NB4 (cell line): Measurements from ENCODE around the gene ELP1.
"Not testable (repeated sequence)": the region's sequence is repeated elsewhere in the genome, so short reads cannot be mapped to it uniquely, and the experiment has no call there.

ENCODE experiments used
- DNase-seq: peaks from one replicate; pipeline ENCODE4 v3.0.0; 2010; ENCODE audit warnings: low read depth
- H3K4me3 ChIP-seq: one replicate; pipeline ENCODE4 v1.5.1; 2011; ENCODE audit warnings: mild to moderate bottlenecking, low read depth, low read length, moderate library complexity
- MYC ChIP-seq: IDR thresholded peaks from 2 replicates; pipeline ENCODE4 v1.6.1; 2011; ENCODE audit warnings: low read depth, low read length
- POLR2A ChIP-seq: IDR thresholded peaks from 2 replicates; pipeline ENCODE4 v1.6.1; 2011; ENCODE audit warnings: mild to moderate bottlenecking; ENCODE audit not compliant: insufficient read length; ENCODE audit errors: extremely low read depth
- TF ChIP-seq, protein P1 (sequence below): IDR thresholded peaks from 2 replicates; pipeline ENCODE4 v1.6.1; 2011; ENCODE audit warnings: low read depth, low read length
- TF ChIP-seq, protein P2 (sequence below): IDR thresholded peaks from one replicate; pipeline ENCODE4 v1.5.1; 2012; ENCODE audit warnings: low read depth, low read length

The ELP1 gene

DNA sequence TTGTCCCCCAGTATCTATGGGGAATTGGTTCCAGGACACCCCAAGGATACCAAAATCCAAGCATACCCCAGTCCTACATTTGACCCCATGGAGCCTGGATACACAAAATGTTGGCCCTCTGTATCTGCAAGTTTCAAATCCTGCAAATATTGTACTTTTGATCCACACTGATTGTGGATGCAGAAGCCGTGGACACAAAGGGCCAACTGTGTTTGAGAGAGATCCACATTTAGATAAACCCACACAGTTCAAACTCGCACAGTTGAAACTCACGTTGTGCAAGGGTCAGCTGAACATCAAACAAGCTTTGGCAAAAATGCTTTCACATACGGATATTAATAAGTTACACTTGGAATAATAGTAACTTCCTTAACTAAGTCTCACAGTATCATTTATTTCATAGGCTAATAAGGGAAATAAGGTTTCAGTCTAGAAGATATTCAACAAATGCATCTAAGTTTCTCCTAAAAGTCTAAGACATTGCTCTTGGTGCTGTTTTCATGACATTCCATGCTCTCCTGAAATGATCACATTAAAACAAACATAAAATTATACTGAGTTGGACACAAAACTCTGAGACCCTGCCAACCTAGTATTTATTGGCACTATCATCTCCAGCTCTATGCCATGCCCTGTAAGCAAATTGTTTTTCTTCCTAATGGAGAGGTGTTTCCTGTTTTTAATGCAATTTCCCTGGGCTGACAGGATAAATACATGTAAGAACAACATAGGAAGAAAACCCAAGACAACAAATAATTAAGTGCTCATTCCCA lies 39.5 kb downstream of the ELP1 start:
- no peak overlapping the region for H3K4me3 ChIP-seq
- no peak for DNase-seq
- no peak for TF ChIP-seq MYC
- TF ChIP-seq, protein P1, sequence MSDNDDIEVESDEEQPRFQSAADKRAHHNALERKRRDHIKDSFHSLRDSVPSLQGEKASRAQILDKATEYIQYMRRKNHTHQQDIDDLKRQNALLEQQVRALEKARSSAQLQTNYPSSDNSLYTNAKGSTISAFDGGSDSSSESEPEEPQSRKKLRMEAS: no peak
- TF ChIP-seq, protein P2, sequence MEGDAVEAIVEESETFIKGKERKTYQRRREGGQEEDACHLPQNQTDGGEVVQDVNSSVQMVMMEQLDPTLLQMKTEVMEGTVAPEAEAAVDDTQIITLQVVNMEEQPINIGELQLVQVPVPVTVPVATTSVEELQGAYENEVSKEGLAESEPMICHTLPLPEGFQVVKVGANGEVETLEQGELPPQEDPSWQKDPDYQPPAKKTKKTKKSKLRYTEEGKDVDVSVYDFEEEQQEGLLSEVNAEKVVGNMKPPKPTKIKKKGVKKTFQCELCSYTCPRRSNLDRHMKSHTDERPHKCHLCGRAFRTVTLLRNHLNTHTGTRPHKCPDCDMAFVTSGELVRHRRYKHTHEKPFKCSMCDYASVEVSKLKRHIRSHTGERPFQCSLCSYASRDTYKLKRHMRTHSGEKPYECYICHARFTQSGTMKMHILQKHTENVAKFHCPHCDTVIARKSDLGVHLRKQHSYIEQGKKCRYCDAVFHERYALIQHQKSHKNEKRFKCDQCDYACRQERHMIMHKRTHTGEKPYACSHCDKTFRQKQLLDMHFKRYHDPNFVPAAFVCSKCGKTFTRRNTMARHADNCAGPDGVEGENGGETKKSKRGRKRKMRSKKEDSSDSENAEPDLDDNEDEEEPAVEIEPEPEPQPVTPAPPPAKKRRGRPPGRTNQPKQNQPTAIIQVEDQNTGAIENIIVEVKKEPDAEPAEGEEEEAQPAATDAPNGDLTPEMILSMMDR: no peak

DNA sequence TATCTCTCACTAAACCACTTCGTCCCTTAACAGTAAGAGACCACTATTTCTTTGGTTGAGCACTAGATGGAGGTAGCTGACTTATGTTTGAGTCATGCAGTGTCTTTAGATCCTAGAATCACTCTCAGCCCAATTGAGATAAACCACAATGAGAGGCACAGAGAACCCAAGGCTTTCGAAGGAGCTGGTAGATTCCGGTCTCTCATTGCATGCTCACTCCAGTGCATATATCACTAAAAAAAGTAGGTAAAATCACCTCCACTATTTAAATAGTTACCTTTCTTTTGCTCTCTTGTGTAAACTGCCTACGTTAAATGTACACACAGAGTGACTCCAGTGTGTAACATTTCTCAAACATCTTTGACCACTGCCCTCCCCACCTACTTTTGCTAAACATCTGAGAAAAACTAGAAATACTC lies 44.3 kb downstream of the ELP1 start:
- TF ChIP-seq, protein P1: no peak
- TF ChIP-seq POLR2A (no peak), MYC (no peak)
- TF ChIP-seq, protein P2: no peak
- H3K4me3 ChIP-seq: no peak overlapping the region
- peak; percentile 31 for DNase-seq

DNA sequence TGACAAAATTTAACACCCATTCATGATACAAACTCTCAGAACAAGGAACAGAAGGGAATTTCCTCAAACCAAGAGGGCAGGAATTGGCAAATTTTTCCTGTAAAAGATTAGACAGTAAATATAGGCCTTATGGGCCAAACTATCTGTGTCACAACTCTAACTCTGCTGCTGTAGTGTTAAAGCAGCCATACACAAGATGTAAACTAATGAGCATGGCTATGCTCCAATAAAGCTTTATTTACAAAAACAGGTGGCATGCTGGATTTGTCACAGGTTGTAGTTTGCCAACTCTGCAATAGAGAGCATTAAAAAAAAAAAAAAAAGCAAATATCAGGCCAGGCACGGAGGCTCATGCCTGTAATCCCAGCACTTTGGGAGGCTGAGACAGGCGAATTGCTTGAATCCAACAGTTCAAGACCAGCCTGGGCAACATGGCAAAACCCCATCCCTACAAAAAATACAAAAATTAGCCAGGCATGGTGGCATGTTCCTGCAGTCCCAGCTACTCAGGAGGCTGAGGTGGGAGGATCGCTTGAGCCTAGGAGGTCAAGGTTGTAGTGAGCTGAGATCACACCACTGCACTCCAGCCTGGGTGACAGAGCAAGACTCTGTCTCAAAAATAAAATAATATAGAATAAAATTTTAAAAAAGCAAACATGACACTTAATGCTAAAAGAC lies 47.2 kb downstream of the ELP1 start:
- not testable (repeated sequence) for H3K4me3 ChIP-seq, DNase-seq

DNA sequence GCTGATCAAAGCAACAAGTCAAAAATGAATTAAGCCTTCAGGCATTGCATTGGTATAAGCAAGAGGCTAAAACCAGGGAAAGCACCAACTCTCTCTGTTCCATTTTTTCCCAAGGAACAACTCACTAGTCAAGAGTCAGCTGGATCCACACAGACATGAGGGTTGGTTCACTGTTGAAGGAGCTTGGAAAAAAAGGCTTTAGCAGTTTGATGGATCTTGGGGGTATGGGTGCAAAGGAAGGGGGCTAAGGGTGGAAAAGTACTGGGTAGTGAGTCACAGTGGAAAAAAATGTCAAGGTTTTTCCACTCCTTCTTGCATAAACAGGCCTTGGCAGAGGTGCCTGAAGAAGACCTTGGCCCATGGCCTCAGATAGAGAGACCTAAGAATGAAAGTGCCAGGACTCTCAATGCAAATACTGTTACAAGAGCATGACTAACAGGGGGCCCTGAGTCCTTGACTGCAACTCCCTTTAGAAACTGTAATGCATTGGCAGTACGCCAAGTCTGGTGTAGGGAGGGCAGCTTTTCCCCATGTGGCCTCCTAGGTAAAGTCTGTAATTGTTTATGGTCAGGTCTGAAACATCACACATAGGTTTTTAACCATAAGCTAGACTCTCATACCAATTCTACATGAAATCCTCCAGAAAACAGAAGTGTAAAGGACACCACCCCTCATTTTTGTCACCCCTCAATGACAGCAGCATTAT lies 48.1 kb downstream of the ELP1 start:
- H3K4me3 ChIP-seq: no peak overlapping the region
- TF ChIP-seq, protein P1: no peak
- TF ChIP-seq MYC: no peak
- no peak for TF ChIP-seq POLR2A
- TF ChIP-seq, protein P2: no peak
- peak; percentile 85 for DNase-seq

DNA sequence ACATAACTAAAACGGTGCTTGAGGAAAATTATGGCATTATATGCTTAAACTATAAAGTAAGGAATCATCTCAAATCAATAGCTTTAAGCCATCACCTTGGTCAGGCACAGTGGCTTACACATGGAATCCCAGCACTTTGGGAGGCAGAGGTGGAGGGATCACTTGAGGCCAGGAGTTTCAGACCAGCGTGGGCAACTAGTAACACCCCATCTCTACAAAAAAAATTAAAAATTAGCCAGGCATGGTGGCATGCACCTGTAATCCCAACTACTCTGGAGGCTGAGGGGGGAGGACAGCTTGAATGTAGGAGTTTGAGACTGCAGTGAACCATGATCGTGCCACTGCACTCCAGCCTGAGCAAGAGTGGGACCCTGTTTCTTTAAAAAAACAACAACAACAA lies 49.2 kb downstream of the ELP1 start:
- no peak overlapping the region for H3K4me3 ChIP-seq
- TF ChIP-seq, protein P1: no peak
- TF ChIP-seq MYC (no peak), POLR2A (no peak)
- TF ChIP-seq, protein P2: no peak
- DNase-seq: no peak

DNA sequence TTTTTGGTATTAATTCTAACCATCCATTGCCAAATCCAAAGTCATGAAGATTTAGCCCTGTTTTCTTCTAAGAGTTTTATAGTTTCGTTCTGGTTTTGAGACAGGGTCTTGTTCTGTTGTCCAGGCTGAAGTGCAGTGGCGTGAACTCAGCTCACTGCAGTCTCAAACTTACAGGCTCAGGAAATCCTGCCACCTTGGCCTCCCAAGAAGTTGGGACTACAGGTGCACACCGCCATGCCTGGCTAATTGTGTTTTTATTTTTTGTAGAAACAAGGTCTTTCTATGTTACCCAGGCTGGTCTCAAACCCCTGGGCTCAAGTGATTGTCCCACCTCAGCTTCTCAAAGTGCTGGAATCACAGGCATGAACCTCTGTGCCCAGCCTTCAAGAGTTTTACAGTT lies 50.8 kb downstream of the ELP1 start:
- H3K4me3 ChIP-seq: no peak overlapping the region
- DNase-seq: no peak
- TF ChIP-seq MYC (no peak), POLR2A (no peak)
- TF ChIP-seq, protein P1: no peak
- TF ChIP-seq, protein P2: no peak
